NCI-H774 (cell line): ENCODE measurements around the gene PRKCE.

Experiments
- DNase-seq: peaks from one replicate; lab custom pipeline; 2025; lab: John Stamatoyannopoulos, UW

Gene PRKCE

DNA sequence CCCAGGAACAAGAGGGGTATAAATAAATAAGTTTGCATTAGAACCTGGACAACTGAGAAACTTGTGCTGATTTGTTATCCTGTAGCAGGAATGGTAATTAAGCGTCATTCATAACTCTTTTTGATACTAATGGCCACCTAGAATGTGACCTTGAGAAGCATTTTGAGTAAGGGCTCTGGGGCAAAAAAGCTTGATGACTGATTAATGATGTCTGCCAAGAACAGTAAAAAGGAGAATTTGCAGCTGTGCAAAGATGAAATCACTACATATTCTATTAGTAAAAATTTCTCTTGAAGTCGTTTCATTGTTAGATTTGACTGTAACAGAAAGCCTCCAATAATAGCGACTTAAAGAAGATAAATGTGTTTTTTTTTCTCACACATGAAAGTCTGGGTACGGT is 157.7 kb downstream of the PRKCE start:
- peak; percentile 28 for DNase-seq

DNA sequence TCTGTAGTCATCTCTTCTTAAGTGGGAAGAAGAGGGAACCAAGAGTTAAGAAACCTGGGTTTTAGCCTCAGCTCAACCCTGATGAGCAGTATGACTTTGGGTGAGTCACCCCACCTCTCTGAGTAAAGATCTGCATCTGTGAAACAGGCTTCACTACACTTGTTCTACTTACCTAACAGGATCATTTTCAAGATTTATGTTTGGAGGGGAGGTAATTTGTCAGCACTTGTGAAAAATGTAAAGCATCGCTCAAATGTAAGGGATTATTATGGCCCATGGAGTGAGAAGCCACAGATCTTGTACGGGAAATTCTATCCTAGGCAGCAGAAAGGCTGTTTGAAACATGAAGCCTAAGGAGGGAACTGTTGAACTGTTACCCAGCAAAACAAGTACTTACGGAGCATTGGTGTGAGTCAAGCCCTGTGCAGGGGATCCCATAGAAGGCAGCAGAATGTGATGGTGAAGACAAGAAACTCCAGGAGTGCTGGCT is 160.6 kb downstream of the PRKCE start:
- no peak for DNase-seq

DNA sequence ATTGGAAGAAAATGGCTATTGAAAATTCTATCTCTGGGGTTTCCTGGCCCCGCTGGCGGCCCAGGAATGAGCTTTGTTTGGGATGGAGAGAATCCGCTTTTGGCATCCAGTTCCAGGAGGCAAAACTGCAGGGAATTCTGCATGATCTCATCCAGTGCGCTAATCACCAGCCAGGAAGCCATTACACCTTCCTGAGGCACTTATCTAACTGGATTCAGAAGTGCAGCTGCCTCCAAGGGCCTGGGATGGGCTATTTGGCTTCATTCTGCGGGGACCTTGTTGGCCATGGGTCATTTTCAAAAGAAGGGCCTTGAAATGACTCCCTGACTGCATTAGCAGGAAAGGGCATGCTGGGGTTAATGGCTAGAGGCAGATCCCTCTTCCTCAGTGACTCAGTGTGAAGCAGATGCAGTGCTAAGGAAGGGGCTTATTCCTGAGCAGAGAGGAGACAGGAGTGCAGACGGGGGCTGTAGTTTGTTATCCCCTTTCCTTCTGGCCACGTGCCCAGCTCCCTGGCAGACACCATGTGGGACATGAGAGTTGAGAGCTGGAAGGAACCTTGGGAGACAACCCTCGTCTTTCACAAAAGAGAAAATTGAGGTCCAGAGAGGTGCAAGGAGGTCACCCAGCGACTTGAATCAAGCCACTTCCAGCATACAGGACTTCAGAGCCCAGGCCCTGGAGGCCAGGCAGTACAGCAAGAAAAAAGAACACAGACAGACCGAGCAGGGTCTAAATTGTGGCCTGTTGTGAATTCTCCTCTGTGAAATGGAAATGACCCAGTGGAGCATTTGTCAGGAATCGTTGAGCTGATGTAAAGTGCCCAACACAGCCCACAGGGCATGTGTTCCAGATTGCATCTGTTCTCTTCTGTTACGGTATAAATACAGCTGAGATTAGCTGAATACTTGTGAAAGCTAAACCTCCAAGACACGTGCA is 161.8 kb downstream of the PRKCE start:
- DNase-seq = no peak

DNA sequence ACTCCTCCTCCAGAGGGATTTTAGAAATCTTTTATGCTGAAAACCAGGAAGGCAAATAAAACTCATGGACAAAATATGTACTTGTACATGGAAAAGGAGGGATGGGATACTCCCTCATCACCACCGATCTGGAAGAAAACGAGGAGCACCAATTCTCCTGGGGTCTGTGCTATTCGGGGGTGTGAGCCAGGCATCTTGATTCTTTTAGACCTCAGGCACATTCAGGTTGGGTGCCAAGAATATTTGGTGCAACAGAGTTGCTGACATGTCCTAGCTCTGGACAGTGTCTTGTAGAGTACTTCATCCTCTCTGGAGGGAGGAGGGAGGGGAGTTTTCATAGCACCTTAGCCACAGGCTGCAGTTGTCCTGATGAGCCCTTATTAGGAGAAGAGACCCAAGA is 163.0 kb downstream of the PRKCE start:
- no peak for DNase-seq

DNA sequence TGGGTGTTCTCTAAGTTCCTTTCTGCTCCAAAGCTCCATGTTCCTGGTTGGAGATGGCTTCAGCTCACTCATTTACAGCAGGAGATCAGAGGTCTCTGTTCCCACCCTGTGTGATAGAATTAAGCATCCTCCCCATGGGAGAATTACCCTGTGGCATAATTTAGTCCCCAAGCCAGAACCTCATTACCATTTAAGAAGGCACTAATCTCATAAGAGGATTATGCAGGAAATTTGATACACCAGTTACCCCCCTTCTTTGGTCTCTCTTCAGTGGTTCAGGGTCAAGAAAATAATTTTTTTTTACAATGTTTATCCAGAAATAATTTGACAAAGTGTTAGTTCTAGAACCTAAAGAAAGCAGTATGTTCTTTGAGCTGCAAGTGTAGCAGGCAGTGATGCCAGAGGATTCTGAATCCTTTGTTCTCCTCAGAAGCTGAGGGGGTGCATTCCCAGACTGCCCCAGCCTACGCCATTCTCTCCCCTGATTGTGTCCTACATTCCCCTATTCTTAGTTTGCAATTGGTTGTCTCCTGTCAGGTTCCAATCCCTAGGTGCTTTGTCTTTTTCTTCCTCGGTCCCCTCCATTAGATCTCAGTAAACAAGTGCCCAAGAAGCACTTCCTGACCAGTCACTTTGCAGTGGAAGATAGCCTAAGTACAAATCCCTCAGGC is 163.6 kb downstream of the PRKCE start:
- DNase-seq = no peak

DNA sequence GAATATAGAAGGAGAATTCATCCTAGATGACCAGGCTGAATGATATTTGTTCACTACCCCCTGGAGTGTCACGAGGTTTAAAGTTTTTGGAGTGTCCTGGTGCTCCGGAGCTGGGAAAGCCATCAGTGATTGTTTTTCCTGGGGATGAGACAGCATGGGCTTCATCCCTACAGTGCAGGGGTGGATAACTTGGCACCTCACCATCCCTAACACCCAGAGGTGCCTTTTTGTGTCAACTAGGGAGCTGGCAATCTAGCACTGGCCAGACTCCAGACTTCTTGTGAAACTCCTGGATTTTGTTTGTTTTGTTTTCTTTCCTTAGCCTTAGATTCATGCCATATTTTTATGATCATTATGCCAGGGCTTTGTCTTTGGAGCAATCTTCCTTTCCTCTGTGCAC is 164.8 kb downstream of the PRKCE start:
- no peak for DNase-seq

DNA sequence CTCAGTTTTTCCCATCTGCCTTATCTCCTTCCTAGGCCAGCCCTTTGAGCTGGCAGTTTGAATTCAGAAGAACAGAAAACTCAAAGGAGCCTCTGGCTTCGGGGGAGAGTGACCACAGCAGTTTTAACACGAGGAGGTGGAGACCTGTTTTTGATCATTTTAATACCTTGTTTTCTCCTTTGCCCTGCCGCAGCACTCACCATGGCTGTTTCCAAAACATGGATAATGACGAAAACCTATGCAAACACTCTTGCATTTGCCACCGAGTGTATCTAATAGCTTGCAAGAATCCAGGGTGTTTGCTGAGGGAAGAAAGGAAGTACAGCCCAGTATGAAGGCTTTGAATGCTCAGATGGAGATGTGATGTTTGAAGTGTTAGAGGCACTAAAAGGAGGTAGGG is 167.1 kb downstream of the PRKCE start:
- no peak for DNase-seq

DNA sequence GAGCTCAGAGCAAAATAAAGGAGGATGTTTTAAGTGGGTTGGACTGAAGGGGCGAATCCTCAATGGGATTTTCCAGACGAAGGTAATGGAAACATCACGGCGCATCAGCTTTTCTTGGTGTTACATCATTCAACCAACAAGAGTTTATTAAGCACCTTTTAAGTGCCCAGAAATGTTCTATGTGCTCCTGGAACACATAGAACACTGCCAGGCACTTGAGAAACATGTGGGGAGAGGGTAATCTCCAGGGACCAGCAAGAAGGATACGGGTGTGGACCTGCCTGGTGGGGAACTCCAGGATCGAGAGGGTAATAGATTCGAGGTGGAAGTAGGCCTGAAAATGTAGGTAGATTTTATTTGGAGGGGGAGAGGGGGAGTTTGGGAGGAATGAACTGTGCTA is 168.6 kb downstream of the PRKCE start:
- no peak for DNase-seq

DNA sequence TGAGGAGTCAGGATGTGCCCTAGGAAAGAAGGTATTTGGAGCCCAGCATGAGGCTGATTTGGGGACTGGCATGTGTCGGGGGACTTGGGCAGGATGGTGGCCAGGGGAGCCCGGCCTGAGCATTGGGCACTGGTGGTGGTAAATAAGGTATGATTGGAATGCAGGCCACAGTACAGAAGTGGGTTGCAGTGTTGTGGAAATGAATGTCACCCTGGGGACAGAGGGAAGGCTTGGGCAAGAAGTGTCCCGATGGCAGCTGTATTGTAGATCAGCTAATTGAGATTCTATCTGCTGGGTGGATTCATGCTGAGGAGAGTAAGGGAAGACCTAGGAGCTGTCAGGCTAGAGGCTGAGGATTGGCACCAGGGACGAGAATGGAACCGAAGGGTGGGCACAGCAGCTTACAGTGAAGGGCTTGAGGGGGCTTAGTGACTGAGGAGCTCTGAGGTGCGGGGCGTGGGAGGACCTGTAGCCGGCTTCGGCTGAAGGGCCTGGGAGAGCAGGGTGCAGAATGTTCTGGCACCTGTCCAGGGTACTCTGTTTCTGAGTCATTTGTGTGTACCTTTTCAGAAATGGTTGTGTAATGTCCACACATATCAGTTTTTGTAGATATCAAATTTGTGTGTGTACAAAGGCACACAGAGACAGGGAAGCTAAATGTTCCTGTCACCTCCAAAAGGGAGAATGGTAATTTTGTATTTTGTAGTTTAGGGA is 170.2 kb downstream of the PRKCE start:
- DNase-seq = peak; percentile 19

DNA sequence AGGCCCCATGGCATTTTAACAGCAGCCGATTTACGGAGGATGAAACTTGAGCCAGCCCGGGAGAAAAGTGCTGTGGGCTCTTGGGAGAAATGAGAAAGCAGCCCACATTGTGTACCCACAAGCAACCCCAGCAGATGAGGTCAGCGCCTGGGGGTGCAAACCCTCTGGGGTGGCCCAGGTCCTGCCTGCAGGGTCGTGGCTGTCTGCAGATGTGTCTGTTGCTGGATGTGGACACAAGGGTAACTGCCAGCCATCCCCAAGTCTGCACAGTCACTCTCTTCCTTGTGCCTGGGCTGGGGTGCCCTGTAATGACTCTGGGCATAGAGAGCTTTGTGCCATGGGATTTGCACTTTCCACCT is 170.8 kb downstream of the PRKCE start:
- DNase-seq = no peak

DNA sequence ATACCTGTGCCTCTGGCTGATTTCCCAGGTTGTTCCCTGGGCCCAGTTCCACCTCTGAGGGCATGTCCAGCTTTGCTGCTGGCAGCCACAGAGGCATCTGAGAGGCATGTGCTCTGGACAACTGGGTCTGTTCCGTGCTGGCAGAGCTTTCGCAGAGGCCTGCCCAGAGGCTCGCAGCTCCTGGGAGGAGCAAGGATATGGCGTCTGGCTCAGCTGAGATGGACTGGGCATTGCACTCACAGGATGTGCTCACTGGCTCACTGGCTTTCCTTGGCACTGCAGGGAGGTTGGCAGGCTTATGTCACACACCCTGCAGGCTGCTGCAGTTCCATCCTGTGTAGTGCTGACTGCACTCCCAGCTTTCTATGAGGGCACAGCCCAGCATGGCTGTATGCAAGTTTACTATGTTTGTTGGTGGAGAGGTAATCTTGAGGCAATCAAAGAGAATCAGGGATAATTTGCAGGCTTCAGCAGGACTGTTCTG is 172.3 kb downstream of the PRKCE start:
- peak; percentile 73 for DNase-seq

DNA sequence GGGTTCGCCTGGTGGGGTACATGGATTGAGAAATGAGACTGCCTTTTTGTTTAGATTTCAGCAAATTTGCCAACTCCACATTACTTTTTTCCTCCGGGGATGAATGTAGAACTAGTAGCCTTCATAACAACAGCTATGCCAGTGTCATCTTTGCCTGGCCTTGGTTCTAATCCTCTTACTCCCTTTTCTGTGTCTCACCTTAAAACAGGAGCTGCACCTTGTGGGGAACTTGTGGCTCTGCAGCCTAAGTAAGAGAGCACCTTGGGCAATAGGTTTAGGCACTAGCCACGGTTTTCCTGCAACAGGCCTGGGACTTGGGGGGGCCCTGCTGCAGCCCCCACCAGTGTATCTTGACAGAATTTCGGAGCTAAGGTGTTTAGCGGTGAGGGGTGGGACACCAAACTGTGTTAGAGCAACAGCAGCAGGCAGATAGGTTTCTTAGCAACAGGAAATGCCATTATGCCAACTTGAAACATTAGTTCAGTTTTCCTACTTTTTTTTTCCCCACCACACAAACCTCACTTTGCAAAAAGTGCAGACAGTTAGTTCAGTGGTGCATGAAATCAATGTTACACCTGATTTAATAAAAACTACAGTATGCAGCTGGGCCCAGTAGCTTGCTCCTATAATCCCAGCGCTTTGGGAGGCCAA is 173.7 kb downstream of the PRKCE start:
- DNase-seq = no peak

DNA sequence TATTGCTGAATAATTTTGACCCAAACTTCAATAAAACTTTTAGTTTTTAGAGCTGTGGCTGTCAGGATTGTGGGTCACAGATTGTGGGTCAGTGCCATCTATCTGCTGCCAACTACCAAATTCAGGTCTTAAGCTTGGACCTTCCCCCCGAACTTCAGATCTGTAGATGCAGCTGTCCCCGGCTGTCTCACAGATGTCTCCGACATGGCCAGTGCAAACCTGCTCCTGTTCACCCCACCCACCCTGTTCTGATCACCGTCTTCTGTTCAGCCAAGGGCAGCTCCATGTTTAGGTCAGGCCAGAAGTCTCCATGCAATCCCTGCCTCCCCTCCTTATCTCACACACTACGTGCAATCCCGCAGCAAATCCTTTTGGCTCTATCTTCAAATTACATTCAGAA is 175.0 kb downstream of the PRKCE start:
- no peak for DNase-seq

DNA sequence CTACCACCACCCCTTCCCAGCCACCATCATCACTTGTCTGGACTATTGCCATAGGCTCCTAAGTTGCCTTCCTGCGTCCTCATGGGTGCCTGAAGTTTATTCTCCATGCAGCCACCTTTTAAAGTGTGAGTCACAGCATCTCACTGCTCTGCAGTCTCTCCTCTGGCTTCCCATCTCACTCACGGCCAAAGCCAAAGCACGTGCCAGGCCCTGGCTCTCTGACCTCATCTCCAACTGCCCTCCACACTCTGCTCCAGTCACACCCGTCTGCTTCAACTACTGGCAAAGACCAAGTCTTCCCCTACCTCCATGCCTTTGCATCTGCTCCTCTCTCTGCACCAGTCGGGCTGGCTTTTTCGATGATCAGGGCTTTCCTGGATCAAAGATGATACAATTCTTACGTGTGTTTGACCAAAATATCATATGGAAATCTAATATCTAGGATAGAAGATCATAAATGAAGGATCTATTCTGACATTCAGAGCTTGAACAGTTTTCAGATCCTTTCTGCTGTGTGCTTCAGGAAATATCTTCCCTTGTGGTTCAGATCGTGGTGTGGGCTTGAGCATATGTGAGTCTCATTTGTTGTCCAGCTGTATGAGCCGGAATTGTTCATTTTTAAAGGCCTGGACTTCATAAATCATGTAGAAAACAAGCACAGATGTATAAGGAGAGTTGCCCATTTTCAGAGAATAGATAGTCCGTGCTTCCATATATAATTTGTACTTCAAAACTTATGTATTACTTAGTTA is 175.6 kb downstream of the PRKCE start:
- no peak for DNase-seq

DNA sequence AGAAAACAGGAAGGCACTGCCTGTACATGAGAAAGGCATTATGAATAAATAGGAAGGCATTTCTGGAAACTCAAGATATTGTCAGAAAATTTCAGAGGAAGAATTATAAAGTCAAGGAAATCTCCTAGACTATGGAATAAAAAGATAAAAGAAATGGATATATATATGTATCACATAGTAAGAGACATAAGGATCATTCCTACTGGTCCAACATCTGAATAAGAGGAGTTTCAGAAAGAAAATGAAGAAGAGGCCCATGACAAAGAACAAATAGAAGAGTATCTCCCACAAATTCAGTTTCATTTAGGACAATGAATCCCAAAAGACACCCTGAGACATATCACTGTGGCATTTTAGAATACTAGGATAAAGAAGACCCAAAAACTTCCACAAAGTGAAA is 178.8 kb downstream of the PRKCE start:
- no peak for DNase-seq

DNA sequence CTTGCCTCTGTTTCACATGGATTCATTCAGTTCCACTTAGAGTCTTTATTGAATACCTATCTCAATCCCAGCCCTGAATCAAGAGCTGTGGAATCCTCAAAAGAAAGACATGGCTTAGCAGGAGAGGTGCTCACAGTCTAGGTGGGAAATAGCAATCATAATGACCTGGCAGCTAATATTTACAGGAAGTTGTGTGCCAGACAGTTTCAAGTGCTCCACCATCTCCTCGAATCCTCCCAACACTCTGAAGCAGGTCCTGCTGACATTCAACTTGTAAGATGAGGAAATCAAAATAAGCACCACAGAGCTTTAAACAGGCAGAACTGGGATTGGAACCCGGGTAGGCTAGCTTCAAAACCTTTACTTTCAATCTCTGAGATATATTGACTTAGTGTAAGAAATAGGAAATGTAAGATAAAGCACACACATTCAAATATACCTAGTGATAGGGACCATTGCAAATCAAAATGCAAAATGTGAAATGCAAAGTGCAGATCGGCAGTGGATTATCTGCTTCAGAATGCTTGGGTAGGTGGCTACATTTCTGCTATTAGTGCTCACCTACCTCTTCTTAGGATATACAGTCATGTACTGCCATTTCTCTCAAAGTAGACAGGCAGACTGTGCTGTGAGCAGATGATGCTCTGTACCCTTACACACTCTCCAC is 182.0 kb downstream of the PRKCE start:
- DNase-seq = no peak

DNA sequence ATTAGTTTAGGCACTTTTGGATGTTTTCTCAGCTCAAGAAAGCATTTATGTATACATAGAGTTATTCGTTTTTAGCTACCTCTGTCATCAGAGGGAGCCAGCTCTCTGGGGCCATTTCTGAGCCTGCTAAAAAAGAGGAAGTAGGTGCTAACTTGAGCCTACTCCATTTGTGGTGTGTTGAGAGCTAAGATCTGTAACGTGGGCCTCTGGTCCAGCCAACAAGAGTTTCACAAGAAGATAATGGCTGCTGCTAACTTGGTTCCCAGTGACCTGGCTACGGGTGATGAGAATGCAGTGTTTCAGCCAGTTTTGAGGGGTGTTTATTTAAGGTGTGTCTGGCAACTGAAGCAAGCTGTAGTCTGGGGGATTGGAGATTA is 182.5 kb downstream of the PRKCE start:
- DNase-seq = no peak

DNA sequence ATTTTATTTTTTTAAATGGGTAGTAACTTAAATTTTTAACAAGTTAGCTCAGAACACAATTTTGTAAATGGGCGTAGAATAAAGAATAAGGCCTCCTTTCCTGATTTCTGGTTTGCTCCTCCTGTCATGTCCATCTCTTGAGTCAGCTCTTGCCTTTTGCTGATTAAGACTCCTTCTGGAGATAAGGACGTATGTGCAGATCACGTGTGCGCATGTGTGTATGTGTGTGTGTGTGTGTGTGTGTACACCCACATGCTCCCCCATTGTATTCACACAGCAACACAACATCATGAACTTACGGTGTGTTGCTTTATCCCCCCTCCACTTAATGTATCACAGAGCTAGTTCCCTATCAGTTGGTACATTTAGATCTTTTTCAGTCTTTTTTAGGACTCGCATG is 182.9 kb downstream of the PRKCE start:
- DNase-seq = no peak

DNA sequence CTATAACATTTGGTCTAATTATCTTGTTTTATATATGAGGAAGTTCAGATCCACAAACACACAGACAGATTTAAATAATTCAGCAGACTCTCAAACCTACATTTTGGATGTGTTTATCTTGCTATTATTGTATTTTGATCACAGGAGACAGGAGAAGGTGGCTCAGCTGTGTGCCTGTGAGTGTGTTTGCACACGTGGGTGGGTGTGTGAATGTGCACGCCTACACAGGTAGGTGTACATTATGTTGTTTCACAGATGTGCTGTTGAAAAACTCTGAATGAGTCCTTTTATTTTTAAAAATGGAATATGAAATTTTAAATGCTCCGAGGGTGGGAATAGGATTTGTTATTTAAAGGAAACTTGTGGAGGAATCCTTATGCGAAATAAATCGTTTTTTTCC is 183.4 kb downstream of the PRKCE start:
- DNase-seq = no peak

DNA sequence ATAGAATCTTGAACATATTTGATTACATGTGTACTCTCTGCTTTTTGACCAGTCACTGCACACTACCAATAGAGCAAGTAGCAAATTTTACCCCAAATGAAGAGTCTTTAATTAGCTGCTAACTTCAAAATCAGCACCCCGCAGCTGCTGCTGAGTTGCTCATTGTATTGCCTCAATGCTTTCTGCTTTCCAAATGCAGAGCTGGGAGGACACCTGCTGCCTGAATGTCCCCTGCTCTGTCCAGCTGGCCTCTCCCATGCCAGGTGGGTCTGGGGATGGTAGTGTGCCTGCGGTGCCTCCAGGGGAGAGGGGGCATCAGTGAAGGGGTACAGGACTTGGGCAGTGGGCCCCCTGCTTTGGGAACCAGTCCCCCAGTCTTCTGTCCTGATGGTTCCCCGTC is 184.8 kb downstream of the PRKCE start:
- DNase-seq = no peak

DNA sequence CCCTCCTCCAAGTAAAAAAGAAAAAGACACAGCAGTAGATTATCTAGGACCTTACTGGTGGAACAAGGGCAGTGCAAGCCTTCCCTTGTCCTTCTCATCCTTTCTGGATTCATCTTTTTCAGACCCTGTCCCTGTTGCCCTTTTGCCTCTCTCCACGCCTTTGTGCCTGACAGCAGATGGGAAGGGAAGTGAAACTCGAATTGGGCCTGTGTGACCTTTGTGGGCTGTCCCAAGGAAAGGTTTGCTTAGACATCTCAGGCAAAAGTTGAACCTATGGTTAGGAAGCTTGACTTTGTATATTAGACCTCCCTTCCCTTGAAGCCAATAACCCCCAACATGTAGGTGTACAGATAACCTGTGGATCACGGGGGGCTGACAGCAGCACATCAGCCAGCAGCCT is 185.3 kb downstream of the PRKCE start:
- DNase-seq = no peak
